A673 (cell line): Measurements from ENCODE around the gene CSNK1D. TPM values are rescaled to one million over a fixed set of nuclear protein-coding genes. Genes with fewer than 3 reads are reported as not detected.

ENCODE experiments used
- BruUV-seq: library from RNA; stranded (reverse); fragments of 400-500 nt; replicated peaks from 2 replicates; lab custom pipeline; 2021; lab: Mats Ljungman, UMichigan
- CTCF ChIA-PET: fragments of 300-600 bp; sonication (Branson Sonifier 250); formaldehyde crosslinking; loops from one replicate; lab custom pipeline; 2022; ENCODE audit warnings: antibody characterized with exemption; lab: Charles Lee
- POLR2A ChIA-PET: fragments of 300-600 bp; sonication (Branson Sonifier 250); formaldehyde crosslinking; loops from one replicate; lab custom pipeline; 2022; ENCODE audit warnings: antibody characterized with exemption; ENCODE audit not compliant: low non-redundant PET; lab: Charles Lee
- DNase-seq: peaks from one replicate; pipeline ENCODE4 v3.0.0-alpha.2; 2015; ENCODE audit warnings: low spot score
- H3K27ac ChIP-seq: fragments of 200-600 bp; sonication (generic); 2 replicates; pipeline ENCODE4 v1.5.1; 2016; ENCODE audit warnings: mixed run types, low read depth, mild to moderate bottlenecking, mixed read lengths, antibody characterized with exemption, low read length; ENCODE audit not compliant: poor library complexity, severe bottlenecking
- H3K27me3 ChIP-seq: fragments of 200-600 bp; sonication (generic); replicated peaks from 2 replicates; pipeline ENCODE4 v1.6.1; 2017; ENCODE audit warnings: mixed run types, low read depth, mild to moderate bottlenecking, mixed read lengths, antibody characterized with exemption, low read length; ENCODE audit not compliant: insufficient read depth, poor library complexity
- H3K36me3 ChIP-seq: fragments of 200-600 bp; sonication (generic); 2 replicates; pipeline ENCODE4 v1.6.1; 2016; ENCODE audit warnings: mixed run types, mild to moderate bottlenecking, mixed read lengths, antibody characterized with exemption, low read length; ENCODE audit not compliant: insufficient read depth, poor library complexity, severe bottlenecking
- H3K4me1 ChIP-seq: fragments of 200-600 bp; sonication (generic); 2 replicates; pipeline ENCODE4 v1.6.1; 2017; ENCODE audit warnings: mixed run types, mild to moderate bottlenecking, mixed read lengths, antibody characterized with exemption, low read length; ENCODE audit not compliant: insufficient read depth, poor library complexity, severe bottlenecking
- H3K4me3 ChIP-seq: fragments of 200-600 bp; sonication (generic); 2 replicates; pipeline ENCODE4 v1.5.1; 2016; ENCODE audit warnings: low read depth, mixed run types, mild to moderate bottlenecking, mixed read lengths, low read length; ENCODE audit not compliant: poor library complexity, severe bottlenecking
- H3K9me3 ChIP-seq: fragments of 200-600 bp; sonication (generic); 2 replicates; pipeline ENCODE4 v1.6.1; 2016; ENCODE audit warnings: mixed run types, low read depth, mild to moderate bottlenecking, mixed read lengths, antibody characterized with exemption, low read length; ENCODE audit not compliant: poor library complexity, severe bottlenecking
- CTCF ChIP-seq: fragments of 300-800, 200-600 bp; sonication (generic); conservative IDR thresholded peaks from 2 replicates; pipeline ENCODE4 v1.5.1; 2017; ENCODE audit warnings: low read depth, mild to moderate bottlenecking, antibody characterized with exemption, low read length, moderate library complexity, mixed read lengths
- EZH2 ChIP-seq: fragments of 200-600 bp; sonication (generic); IDR thresholded peaks from 2 replicates; pipeline ENCODE4 v1.6.1; 2017; ENCODE audit warnings: borderline replicate concordance, low read depth, mild to moderate bottlenecking, mixed read lengths, antibody characterized with exemption, low read length; ENCODE audit not compliant: poor library complexity, severe bottlenecking
- intact Hi-C: fragments of 100-400 bp; cut with micrococcal nuclease; formaldehyde crosslinking; loops from one replicate; pipeline ENCODE4 v1.10.0; 2022; ENCODE audit not compliant: unreplicated experiment
- total RNA-seq: library from RNA; stranded (reverse); gene quantifications from 2 replicates; pipeline ENCODE4 v1.2.3, GENCODE V29; 2021

CSNK1D gene
- total RNA-seq, 1 experiment from 2014 or later = 150 TPM

- Histone ChIP-seq H3K36me3 (no peaks in the 10 kb centered on the region), H3K27me3 (no peaks in the 10 kb centered on the region), H3K27ac (no peak overlapping the region), H3K4me3 (no peak overlapping the region), H3K4me1 (no peaks in the 10 kb centered on the region), H3K9me3 (no peaks in the 10 kb centered on the region)
- intact Hi-C loops = no loop called here
- DNase-seq = no peak
- no peak for TF ChIP-seq EZH2
- no peak for TF ChIP-seq CTCF
- CTCF ChIA-PET = interaction anchor here (0.7 kb wide), 1 partner anchor 82 kb away, joined by 7 read pairs; no protein-coding TSS in a partner anchor
- POLR2A ChIA-PET = no interaction called here
- BruUV-seq = no TSS peak
Observed at GRCh38 chr17:82222816-82223215, 50.7 kb downstream of the CSNK1D start.

GRCh38 chr17:82221341-82221902 lies 52.1 kb downstream of the CSNK1D start:
- Histone ChIP-seq H3K4me1 (no peaks in the 10 kb centered on the region), H3K4me3 (no peak overlapping the region), H3K27me3 (no peaks in the 10 kb centered on the region), H3K9me3 (no peaks in the 10 kb centered on the region), H3K27ac (no peak overlapping the region), H3K36me3 (no peaks in the 10 kb centered on the region)
- ChIA-PET POLR2A (interaction anchor here (0.6 kb wide), 1 partner anchor 143 kb away, joined by 3 read pairs; no protein-coding TSS in a partner anchor), CTCF (no interaction called here)
- DNase-seq = no peak
- no TSS peak for BruUV-seq
- TF ChIP-seq EZH2 (no peak), CTCF (no peak)
- intact Hi-C loops = no loop called here

- Histone ChIP-seq H3K27ac (no peak overlapping the region), H3K4me3 (no peak overlapping the region), H3K9me3 (no peaks in the 10 kb centered on the region), H3K4me1 (no peaks in the 10 kb centered on the region), H3K27me3 (no peaks in the 10 kb centered on the region), H3K36me3 (no peaks in the 10 kb centered on the region)
- intact Hi-C loops = no loop called here
- POLR2A ChIA-PET = no interaction called here
- TF ChIP-seq CTCF = no peak
- TF ChIP-seq EZH2 = no peak
- no peak for DNase-seq
- CTCF ChIA-PET = no interaction called here
- BruUV-seq = no TSS peak
Observed at GRCh38 chr17:82219753-82220709, 53.5 kb downstream of the CSNK1D start.
